Stimulated activated CD8-positive, alpha-beta memory T cell treated with anti-CD3 and anti-CD28 coated beads, Interleukin-2, amount 100 ng/mL, for 1 hour (primary cell): ENCODE measurements around the gene TCHP.
"Not testable (repeated sequence)": the region's sequence is repeated elsewhere in the genome, so short reads cannot be mapped to it uniquely, and the experiment has no call there.

Experiments
- DNase-seq, 2 donors: peaks; one replicate each; pipeline ENCODE4 v3.0.0-alpha.2; 2020; ENCODE audit warnings: low read depth in 2 of 2

The TCHP gene

DNA sequence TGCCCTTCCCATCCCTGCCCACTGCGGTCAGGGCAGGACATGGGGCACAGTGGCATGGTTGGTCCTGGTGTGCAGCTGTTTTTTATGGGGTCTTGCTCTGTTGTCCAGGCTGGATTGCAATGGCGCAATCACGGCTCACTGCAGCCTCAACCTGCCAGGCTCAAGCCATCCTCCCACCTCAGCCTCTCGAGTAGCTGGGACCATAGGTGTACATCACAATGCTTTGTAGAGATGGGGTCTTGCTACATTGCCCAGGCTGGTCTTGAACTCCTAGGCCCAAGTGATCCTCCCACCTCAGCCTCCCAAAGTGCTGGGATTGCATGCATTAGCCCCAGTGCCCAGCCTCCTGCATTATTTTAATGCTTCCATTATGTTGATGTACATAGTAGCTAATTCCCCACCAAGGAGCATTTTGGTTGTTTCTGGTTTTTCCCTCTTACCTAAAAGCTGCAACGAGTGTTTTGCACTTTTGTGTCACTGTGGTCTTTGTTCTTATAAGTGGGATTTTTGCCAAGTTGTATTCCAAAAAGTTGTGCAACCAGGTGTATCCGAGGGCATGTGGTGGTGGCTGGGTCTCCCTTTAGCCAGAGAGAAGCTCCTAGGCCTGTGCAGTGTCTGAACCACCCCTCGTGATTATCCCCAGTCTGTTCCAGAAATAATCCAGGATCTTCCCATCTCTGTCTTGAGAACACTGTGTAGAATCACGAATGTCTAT, 10.3 kb downstream of the TCHP start:
- no peak for DNase-seq

DNA sequence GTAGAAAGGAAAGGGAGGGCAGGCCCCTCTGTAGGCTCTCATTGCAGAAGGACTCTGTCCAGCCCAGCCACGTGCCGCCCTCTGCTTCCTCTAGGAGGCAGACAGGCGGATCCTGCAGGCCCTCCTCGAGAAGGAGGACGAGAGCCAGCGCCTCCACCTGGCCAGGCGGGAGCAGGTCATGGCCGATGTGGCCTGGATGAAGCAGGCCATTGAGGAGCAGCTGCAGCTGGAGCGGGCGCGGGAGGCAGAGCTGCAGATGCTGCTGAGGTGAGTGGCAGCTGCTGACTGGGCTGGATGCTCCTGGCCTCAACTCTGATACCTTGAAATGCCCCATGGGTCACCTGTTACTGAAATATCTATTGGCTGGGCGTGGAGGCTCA, 10.9 kb downstream of the TCHP start:
- no peak for DNase-seq

DNA sequence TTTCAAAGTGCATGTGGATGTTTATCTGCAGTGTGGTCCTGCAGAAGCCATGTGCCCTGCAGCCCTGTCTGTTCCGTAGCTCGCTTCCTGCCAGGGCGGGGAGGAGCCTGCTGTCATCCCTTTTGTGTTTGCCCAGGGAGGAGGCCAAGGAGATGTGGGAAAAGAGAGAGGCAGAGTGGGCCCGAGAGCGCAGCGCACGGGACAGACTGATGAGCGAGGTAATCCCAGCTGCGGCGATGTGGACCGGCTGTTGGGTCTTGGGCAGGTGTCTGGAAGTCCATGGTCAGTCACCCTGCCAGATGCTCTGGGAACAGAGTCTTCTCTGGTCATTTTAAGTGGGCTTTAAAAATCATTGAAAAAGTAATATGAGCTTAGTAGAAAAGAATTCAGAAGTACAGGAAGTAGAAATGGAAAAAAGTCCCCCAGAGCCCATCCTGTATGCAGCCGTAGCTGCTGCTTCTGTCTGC, 12.8 kb downstream of the TCHP start:
- DNase-seq: no peak

DNA sequence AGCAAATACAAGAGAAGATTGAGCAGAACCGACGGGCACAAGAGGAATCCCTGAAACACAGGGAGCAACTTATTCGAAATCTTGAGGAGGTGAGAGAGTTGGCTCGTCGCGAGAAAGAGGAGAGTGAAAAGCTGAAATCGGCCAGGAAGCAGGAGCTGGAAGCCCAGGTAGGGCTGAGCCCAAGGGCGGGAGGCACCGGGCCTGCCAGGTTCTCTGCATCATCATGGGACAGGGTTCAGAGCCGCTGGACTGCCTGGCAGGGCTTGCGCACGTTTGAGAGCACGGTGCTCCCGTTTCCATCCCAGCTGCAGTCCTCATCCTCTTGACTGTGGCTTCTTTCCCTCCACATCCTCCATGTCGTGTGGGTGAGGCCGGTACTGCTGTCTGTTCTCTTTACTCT, 14.4 kb downstream of the TCHP start:
- no peak for DNase-seq

DNA sequence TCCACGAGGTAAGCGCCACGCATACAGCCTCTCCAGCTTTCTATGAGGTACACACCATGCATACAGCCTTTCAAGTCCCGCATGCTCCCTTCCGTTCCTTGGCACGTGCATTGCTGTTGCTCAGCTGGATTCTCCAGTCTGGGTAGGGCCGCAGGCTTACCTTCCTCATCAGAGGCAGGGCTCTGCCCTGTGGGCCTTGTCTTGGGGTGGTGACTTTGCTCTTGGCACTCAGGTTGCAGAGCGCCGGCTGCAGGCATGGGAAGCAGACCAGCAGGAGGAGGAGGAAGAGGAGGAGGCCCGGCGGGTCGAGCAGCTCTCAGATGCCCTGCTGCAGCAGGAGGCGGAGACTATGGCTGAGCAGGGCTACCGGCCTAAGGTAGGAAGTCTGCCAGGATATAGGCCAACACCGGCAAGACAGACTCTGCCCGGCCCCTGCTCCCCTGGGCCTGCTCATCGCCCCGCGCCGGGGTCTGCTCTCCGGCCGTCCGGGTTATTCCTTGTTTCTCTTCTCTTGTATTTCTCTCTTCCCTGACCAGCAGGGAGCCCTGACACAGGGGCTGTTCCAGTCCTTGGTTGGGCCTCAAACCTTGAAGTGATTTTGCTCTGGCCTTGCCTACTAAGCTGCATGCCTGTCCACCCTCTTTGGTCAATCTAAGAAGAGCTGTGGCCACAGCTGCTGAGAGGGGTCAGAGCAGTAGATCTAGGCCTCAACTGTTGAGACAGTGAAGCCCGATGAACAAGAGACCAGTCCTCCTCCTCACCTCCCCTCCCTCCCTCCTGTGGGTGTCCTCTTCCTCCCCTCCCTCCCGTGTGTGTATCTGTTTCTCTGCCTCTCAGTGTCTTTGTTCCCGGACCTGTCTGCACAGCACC, 15.3 kb downstream of the TCHP start:
- DNase-seq: no peak

DNA sequence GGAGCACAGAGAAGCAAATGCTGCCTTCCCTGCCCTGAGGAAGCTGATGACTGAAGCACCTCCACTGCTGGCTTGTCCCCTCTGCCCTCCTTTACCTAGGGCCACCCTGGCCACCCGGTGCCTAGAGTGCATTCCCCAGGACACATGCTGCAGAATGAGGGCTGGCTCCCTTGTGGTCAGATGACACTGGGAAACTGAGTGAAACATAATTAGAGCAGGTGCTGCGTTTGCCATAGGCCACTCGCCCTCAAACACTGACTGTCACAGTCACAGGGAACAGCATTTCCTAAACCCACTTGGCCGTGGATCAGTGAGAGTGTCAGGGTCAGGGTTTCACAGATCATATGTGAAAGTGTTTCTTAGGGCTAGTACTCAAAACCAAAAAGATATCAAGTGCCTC, 16.0 kb downstream of the TCHP start:
- DNase-seq: no peak

DNA sequence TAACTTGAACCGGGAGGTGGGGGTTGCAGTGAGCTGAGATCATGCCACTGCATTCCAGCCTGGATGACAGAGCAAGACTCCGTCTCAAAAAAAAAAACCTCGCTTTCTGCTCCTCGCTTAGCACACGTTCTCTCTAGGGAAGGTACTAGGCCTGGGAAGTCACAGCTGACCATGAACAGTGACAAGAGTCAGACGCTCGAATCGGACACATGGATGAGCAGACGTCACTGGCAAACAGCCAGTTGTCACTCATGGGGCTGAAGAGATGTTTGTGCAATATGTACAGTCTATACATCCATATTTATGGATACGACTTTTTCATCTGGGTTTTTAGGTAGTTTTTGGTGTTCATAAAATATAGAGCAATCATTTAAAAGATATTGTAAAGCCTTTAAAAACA, 19.4 kb downstream of the TCHP start:
- no peak for DNase-seq

DNA sequence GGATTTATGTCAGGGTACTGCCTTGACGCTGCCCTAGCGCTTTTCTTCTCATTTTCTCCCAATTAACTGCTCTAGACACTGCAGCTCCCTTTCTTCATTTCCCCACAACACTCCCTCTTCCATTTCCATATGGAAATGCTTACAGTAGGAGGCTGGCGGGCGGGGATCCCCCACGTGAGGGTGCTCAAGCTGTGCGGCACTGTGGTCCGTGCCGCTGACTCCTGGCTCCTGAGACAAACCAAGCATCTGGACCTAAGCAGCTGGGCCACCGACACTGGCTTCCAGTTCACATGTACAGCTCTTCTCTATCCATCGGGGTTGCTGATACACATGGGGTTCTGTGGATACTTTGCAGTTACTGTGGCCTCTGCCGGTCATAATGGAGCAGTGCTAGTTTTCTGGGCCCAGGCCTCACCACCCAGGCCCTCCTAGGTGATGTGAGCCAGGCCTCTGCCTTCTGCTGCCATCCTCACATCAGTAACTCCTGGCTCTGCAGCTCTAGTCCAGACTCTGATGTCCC, 20.2 kb downstream of the TCHP start:
- DNase-seq: no peak

DNA sequence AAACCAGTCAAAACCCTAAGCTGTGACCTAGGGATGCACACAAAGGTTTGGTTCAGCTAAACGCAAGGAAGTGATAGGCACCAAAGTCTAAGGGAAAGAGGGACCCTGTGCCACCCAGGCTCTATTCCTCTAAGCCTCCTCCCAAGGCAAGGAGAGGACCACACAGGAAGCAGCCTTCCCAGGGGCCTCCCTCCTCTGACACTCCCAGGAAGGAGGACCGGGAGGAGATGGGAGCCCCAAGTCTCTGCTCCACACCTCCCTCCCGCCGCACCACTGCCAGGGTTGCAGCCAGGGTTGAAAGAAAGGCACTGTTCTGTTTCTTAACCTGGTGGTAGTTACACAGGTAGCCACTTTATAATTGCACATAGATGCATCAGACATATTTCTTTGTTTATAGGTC, 21.9 kb downstream of the TCHP start:
- DNase-seq: no peak

DNA sequence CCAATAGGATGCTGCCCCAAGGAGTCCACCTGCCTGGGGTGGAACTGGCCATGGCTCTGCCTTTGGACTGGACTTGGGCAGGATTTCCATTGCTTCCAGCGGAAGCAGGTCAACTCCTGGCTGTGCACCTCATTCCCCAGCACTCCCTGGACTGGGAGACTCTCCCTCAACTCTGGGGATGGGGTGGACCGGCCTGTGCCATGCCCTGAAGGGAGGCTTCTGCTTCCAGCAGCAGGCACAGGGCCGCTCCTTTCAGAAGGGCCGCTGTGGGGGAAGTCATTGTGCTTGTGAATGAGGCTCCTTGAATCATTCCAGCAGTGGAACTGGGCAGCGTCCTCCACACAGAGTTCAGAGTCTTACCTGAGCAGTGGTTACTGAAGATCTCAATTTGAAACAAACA, 23.0 kb downstream of the TCHP start:
- DNase-seq: no peak

DNA sequence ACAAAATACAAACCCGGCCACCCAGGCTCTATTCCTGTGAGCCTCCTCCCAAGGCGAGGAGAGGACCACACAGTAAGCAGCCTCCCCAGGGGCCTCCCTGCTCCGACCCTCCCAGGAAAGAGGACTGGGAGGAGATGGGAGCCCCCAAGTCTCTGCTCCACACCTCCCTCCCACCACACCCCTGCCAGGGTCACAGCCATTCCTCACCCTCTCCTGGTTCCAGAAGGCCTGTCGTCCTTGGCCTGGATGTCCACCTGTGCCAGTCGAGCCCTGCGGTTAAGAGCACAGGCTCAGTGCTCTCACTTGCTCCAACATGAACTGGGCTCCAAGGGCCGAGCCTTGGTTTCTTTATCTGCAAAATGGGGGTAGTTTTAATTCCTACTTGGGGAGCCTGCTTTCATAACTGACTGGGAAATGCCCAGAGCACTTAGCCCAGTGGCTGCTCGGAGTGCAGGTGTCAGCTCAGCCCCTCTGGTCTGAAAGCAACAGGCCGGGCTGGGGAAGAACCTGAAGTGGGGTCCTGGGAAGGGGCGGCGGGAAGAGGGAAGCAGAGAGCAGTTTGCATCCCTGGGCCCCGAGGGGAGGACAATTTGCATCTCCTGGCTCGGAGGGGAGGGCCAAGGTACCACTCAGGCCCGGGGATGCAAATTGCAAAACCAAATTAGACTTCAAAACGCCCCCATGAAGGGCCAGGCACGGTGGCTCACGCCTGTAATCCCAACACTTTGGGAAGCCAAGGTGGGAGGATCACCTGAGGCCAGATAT, 23.6 kb downstream of the TCHP start:
- DNase-seq: no peak

DNA sequence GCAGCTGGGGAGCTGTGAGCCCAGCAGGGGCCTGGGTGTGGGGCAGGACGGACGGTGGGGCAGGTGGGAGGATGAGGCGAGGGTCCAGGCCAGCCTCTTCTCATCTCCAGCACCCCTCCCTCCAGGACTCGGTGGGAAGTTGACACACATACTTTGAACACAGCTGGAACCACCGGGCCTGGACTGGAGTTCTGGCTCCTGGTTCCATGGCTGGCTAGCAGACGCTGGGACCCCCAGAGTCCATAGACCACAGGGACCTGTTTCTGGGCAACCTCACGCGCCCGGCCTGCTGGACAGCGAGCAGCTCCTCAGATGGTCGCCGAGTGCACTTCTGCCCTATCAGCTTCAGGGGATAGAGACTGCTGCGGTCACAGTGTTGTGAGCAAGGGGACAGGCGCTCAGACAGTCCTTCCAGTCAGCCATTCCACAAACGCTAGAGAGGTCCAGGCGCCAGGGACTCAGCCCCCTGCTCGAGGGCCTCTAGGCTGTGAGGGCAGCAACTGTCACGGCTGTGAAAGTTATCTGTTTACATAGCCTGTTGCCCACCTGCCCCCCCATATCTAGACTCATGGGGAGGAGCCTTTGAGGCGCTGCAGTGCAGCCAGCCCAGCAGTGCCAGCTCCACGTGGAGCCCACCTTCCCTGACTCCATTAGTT, 25.2 kb downstream of the TCHP start:
- no peak for DNase-seq

DNA sequence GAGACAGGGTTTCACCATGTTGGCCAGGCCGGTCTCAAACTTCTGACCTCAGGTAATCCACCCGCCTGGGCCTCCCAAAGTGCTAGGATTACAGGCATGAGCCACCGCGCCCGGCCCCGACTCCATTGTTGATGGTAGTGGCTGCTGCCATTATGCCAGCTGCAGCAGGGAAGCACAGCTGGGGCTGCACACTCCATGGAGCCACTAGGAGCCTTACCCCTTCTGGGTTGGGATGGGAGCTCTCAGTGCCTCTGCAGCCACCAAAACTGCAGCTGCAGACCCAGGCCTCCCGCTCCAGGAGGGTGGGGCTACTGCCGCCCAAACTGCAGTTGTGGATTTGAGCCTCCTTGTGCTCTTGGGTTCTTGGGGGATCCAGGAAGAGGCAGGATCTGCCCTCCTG, 25.9 kb downstream of the TCHP start:
- no peak for DNase-seq

DNA sequence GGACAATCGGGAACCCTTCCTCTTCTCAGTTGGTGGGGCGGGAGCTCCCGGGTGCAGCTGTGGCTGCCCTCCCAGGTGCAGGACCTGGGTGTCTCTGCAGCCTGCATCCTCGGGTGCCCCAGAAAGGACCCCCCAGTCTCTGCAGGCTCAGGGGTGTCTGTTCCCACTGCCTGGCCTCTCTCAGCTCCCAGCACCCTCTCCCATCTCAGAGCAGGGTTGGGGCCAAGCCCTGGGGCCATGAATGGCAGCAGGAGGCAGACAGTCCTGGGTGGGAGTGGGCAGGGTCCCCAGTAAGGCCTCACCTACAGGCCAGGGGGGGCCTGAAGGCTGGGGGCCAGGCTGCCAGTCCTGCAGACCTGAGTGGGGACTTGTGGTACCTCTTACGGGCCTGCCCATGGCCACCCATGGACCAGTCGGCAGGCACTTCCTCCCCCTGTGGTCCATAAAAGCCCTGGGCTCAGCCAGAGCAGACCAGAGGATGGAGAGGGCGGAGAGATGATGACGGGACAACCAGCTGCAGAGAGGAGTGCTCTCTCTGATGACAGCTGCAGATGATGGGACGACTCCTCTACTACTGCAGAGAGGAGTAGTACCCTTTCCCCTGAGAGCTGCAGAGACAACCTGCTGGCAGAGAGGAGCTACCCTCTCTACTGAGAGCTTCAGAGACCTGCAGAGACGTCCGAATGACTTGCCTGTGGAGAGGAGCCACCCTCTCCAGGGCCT, 26.6 kb downstream of the TCHP start:
- DNase-seq: no peak

DNA sequence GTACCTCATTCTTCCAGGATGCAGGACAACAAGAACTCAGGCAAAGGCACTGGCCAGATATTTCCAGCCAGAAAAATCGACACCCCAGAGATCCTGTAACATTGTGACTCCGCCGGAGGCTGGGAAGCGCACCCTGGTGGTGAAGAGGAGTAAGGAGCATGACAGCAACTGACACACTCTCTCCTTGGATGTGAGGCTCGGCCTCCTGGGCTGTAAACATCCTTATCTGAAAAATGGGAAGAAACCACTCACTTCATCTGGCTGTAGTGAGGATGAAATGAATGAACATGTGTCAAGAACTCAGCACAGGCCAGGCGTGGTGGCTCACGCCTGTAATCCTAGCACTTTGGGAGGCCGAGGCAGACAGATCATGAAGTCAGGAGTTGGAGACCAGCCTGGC, 27.5 kb downstream of the TCHP start:
- peak in 1 of 2 donors; percentile 1 for DNase-seq

DNA sequence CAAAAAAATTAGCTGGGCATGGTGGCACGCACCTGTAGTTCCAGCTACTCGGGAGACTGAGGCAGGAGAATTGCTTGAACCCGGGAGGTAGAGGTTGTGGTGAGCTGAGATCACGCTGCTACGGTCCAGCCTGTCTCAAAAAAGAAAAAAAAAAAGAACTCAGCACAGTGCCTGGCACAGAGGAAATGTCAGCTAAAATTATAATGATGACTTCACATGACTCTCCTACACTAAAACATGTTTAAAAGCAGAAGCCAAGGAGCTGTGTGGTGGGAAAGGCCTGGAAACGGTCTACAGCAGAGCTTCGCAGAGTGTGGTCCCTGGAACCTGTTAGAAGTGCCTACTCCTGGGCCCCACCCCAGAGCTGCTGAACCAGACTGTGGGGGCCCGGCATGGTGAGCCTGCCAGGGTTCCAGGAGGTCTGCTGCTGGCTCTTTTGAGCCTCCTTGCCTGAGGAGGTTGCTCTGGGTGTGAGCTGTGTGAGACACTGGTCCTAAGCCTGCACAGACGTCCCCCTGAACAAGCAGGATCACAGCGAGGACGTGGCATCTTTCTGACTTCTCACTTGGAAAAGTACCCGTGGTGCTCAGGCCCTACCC, 28.1 kb downstream of the TCHP start:
- DNase-seq: no peak

DNA sequence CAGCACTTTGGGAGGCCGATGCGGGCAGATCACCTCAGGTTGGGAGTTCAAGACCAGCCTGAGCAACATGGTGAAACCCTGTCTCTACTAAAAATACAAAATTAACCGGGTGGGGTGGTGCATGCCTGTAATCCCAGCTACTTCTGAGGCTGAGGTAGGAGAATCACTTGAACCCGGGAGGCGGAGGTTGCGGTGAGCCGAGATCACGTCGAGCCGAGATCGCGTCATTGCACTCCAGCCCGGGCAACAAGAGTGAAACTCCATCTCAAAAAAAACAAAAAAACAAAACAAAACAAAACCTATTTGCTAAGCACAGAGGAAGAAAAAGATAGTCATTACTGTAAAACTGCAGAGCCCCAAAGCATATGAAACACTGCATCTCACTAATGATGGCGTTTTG, 29.3 kb downstream of the TCHP start:
- not testable (repeated sequence) for DNase-seq

DNA sequence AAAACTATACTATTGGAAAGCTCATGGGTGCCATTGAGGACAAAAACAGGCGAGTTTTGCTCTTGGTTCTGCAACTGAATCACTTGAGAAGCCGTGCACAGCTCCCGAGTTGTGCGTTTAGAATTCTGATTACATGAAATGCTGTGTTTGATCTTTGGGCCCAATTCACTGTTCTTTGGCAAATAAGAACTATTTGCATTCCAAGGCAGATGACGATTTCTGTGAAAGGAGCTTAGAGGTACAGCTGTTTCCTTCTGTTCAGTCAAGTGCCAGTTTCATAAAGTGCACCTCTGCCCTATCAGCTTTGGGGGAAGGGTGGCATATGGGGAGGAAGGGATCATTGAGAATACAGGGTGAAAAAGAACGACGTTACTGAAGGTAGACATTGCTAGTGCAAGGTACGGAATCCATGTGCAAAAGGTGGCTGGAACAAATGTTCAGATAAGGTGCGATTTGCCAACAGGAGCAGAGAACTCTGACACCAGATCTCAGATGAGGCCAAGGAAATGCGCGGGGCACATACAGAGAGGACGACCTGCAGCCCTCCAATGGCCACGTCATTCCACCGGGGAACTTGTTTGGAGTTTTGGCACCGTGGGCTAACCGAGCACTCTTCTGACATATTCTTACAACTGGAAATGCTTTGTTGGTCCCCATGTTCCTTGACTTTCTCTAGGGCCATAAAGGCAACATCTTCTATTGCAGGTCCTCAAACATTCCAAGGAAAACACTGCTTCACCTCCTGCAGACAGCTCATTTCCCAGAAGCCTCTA, 30.1 kb downstream of the TCHP start:
- no peak for DNase-seq

DNA sequence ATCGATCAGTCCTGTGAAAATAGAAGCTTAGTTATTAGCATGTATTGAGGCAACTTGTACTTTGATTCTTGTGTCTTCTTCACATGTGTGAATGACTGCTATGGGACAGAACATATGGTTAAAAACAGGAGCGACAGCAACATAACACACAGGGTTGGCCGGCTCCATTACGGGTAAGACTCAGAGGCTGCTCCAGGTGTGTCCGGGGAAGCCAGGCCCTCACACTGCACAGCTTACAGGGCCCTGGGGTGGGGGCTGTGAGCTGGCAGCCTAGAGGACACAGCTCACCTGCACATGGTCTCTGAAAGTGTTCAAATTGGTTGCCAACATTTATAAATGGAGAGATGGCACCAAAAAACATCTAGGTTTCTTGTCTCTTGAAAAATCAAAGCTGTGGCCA, 31.1 kb downstream of the TCHP start:
- DNase-seq: no peak
